Right ventricle myocardium inferior (tissue), 1 donor: ENCODE results near the gene IZUMO2. TPM values are rescaled to one million over a fixed set of nuclear protein-coding genes. Genes with fewer than 3 reads are reported as not detected.

ENCODE experiments used
- ATAC-seq: fragments of 200-7000 bp; cut with Tn5 transposase; one replicate; pipeline ENCODE4 v1.9.1; 2020; ENCODE audit warnings: mild to moderate bottlenecking, moderate library complexity
- DNase-seq: peaks from one replicate; pipeline ENCODE4 v3.0.0; 2021; ENCODE audit errors: missing footprints
- intact Hi-C: fragments of 100-400 bp; cut with DNase I; formaldehyde crosslinking; loops from one replicate; pipeline ENCODE4 v1.11.0; 2022
- long read RNA-seq: library from polyadenylated mRNA; unstranded; transcript quantifications from one replicate; pipeline ENCODE4 v2.0.0, GENCODE V29; 2021
- total RNA-seq: library from RNA; stranded (reverse); fragmentation: NEBNext Ultra II Directional; extraction: Animal tissue kit (Norgen Biotek cat#: 25700); gene quantifications from one replicate; pipeline ENCODE4 v1.2.1, GENCODE V29; 2021
- donor health status: DM: no; HTN: yes; CAD: no; lungs with severe emphysema.

IZUMO2 gene
- total RNA-seq, result not detected
- long read RNA-seq, result 0 reads

DNA sequence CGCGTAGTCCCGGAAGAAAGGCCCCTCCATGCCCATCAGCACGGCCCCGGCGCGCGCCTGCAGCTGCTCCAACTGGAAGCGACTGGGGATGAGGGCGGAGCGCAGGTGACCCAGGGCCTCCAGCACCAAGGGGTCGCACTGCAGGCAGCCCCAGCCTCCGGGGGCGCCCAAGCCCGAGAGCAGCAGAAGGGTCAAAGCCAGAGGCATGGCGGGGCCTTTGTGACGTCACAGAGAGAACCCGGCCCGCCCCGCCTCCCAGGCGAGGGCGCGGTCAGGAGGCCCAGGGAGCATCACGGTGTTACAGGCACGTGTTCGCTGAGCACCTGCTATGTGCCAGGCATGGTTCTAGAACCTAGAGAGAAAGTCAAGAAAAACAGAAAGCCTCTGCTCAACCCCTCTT is at the start of gene IZUMO2:
TSS of gene IZUMO2 (minus strand) at position 294 of the 400 bp plus-strand sequence. CDS start at position 207, 87 bp downstream.
- intact Hi-C loops, result no loop called here
- ATAC-seq (no peak), DNase-seq (no peak)

GRCh38 chr19:50210425-50210824 is 47.3 kb upstream of the IZUMO2 start:
- ATAC-seq (no peak), DNase-seq (no peak)
- intact Hi-C loops, result no loop called here

DNA sequence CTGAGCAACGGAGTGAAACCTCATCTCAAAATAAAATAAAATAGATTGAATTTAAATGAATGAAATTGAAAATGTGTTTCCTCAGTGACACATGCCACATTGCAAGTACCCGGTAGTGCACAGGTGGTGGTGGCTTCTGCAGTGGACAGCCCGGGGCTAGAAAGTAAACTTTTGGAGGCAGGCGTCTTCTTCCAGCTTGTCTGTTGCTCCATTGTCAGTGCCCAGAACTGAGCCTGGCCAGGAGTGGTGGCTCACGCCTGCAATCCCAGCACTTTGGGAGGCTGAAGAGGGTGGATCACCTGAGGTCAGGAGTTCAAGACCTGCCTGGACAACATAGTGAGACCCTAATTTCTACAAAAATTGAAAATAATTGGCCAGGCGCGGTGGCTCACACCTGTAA is 46.0 kb upstream of the IZUMO2 start:
- ATAC-seq (no peak), DNase-seq (no peak)
- intact Hi-C loops, result no loop called here

GRCh38 chr19:50207730-50208129 is 44.6 kb upstream of the IZUMO2 start:
- ATAC-seq (no peak), DNase-seq (no peak)
- intact Hi-C loops, result no loop called here

DNA sequence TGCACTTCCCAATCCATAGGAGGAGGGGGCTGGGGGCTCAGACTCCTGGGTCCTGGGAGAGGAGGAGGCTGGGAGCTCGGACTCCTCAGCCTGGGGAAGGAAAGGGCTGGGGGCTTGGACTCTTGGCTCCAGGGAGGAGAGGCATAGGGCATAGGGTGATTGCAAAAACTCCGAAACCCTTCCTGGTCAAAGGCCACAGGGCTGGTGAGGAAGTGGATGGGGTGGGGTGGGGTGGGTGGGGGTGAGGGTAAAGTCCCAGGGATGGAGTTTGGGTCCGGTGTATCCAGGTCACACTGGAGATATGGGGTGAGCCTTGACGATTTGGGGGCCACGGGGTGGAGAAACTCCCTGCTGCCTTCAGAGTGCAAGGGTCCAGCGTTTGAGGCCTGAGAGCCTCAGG is 43.1 kb upstream of the IZUMO2 start:
- intact Hi-C loops, result no loop called here
- DNase-seq (no peak), ATAC-seq (no peak)

GRCh38 chr19:50205681-50206138 is 42.6 kb upstream of the IZUMO2 start:
- intact Hi-C loops, result no loop called here
- DNase-seq, result no peak
- ATAC-seq, result no peak

GRCh38 chr19:50204811-50205675 is 42.0 kb upstream of the IZUMO2 start:
- peak; percentile 64 for ATAC-seq
- peak; percentile 75 for DNase-seq
- intact Hi-C loops, result no loop called here

DNA sequence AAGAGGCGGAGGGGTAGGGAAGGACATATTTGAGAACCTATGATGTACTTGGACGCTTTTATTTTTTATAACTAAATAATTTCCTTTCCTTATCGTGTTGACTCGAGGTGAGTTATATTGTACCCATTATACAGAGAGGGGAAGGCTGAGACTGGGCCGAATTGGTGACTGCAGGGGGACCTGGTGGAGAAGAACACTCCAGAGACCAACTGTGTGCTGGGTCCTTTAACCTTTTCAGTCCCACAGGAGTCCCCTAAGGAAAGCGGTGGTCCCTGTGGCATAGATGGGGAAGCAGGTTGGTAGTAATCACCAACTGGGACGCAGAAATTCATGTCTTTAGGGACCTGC is 41.0 kb upstream of the IZUMO2 start:
- no peak for ATAC-seq
- DNase-seq, result no peak
- intact Hi-C loops, result no loop called here

DNA sequence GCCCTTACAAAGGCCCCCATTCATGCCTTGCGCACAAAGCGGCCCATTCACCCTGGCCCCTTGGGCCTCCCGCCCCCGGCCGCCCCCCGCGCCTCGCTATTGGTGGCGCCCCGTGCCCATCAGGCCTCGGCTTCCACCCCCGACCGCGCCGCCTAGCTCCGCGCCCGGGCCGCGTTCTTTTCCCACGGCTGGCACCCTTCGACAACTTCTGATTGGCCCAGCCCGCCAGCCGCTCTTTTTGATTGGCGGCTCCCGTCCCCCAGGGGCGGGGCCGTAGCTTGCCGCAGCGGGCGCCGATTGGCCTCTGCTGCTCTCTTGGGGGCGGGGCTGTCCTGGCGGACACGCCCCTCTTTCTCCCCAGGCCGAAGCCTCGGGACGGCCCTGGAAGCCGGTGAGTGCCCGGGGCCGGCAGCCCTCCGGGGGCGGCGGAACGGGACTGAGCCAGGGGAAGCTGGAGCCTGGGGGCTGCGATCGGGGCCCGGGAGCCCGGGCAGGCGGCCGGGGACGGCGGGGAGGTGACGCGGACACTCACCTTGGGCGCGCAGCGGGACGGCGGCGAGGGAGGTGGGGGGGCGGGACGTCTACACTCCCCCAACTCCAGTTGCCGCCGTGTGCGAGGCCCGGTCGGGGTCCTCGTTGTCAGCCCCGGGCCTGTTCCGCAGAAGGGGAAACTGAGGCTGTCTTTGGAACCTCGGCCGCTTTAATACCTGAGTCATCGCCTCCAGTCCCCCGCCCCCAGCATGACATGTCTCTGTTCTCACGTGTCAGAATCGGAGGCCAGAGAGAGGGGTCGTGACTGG is 40.4 kb upstream of the IZUMO2 start, which contains the start of gene MYH14:
TSS of gene MYH14 (plus strand) at position 342 of the 800 bp plus-strand sequence. CDS start 6,744 bp downstream, outside the sequence.
- ATAC-seq, result peak; percentile 90
- intact Hi-C loops, result no loop called here

GRCh38 chr19:50202962-50203280 is 39.8 kb upstream of the IZUMO2 start:
- DNase-seq, result no peak
- intact Hi-C loops, result no loop called here
- ATAC-seq, result peak; percentile 0

More for the DNA sequence above, 40.4 kb upstream of the IZUMO2 start, which contains the start of gene MYH14:
- DNase-seq, result peak; percentile 90

DNA sequence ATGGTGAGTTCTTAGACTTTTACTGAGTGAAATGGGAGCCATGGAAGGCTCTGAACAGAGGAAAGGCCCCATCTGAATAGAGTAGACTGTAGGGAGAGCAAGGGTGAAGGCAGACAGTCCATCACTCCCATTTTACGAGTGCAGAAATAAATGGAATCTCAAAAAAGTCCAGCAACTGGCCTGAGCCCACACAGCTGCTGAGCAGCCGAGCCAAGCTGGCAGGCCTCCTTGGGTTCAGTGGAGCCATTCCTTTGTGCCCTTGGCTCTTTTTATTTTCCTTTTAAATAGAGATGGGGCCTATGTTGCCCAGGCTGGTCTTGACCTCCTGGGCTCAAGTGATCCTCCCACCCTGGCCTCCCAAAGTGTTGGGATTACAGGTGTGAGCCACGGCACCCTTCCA is 39.3 kb upstream of the IZUMO2 start:
- ATAC-seq (no peak), DNase-seq (no peak)
- intact Hi-C loops, result no loop called here

- intact Hi-C loops, result no loop called here
- DNase-seq (no peak), ATAC-seq (no peak)
These were observed 36.1 kb upstream of the IZUMO2 start for GRCh38 chr19:50199259-50199555.

DNA sequence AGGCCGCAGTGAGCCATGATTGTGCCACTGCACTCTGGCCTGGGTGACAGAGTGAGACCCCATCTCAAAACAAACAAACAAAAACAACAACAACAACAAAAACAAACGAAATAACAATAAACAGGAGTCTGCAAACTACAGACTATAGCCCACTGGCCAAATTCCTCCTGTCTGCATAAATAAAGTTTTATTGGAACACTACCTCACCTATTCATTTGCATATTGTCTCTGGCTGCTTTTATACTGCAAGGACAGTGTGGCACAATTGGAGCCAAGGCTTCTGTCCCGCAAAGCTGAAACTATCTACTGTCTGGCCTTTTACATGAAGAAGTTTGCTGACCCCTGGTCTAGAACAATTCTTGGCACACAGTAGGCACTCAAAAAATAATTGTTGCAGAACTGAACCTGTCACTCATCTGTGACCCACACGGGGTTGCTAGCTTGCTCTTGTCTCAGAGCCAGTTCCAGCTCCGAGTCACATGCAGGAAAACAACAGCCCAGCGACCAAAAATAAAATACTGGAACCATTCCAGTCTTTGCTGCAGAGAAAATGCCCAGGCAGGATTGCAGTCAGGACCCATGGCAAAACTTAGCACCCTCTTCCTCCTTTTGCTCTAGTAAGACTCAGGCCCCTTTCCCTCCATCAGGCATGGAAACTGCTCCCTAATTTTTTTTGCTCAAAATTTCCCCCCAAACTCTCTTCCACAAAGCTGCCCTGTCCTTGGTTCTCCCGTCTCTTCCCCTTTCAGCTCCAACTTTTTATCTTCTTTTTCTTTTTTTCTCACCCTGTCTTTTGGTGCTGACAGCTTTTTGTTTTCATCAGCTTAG is 35.6 kb upstream of the IZUMO2 start:
- DNase-seq (no peak), ATAC-seq (peak; percentile 41)
- intact Hi-C loops, result loop anchor here (1.0 kb wide), 1 partner anchor 36 kb away; no protein-coding TSS in a partner anchor

DNA sequence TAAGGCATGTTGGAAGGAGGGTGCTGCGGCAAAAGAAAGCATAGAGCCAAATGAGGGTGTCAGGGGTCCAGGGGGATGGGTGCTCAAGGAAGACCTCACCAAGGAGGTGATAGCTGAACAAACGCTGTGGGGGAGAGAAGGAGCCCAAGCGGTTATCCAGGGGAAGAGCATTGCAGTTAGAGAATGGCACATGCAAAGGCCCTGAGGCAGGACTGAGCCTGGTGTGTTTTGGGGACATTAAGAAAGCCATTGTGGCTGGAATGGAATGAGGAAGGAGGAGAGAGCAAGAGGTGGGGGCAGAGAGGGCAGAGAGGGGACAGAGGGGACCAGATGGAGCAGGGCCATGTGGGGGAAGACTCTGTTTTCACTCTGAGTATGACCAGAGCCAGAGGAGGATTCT is 34.3 kb upstream of the IZUMO2 start:
- DNase-seq, result no peak
- ATAC-seq, result no peak
- intact Hi-C loops, result no loop called here

DNA sequence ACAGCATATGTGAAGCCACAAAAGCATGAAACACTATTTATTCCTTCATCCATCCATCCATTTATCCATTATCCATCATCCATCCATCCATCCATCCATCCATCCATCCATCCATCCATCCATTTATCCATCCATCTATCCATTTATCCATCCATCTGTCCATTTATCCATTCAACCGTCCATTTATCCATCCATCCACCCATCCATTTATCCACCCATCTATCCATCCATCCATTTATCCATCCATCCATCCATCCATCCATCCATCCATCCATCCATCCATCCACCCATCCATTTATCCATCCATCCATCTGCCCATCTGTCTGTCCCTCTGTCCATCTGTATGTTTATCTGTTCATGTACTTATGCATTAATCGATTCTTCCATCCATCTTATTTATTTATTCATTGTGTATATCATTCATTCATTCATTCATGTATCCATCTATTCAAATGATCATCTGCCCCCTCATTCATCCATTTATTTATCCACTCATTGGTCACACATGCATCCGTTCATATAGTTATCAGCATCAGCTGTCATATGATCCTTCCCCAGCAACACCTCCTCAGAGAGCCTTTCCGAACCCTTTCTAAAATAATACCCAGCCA is 33.3 kb upstream of the IZUMO2 start:
- intact Hi-C loops, result no loop called here
- ATAC-seq, result no peak
- DNase-seq, result no peak

GRCh38 chr19:50195224-50195623 is 32.1 kb upstream of the IZUMO2 start:
- intact Hi-C loops, result no loop called here
- DNase-seq (no peak), ATAC-seq (no peak)

GRCh38 chr19:50192463-50193211 is 29.6 kb upstream of the IZUMO2 start:
- no peak for ATAC-seq
- DNase-seq, result no peak
- intact Hi-C loops, result no loop called here

GRCh38 chr19:50191216-50191615 is 28.1 kb upstream of the IZUMO2 start:
- peak; percentile 31 for ATAC-seq
- intact Hi-C loops, result no loop called here
- DNase-seq, result no peak
